Fibroblast of lung (primary cell): ENCODE results near the gene PLD1.

Experiments
- EZH2 ChIP-seq: IDR thresholded peaks from 2 replicates; pipeline ENCODE4 v1.5.1; 2012; ENCODE audit warnings: low read length, control low read depth, mild to moderate bottlenecking; ENCODE audit errors: missing control alignments
- TF ChIP-seq, protein P1 (sequence below), 2 donors: IDR thresholded peaks in 1 of 2; conservative IDR thresholded peaks in 1 of 2; 1 replicate in 1 of 2; 2 replicates in 1 of 2; pipeline ENCODE4 v1.5.1; 2011 to 2012; ENCODE audit warnings: low read length in 2 of 2, control low read depth in 1 of 2, inconsistent platforms in 1 of 2, low read depth in 1 of 2, mild to moderate bottlenecking in 1 of 2

DNA sequence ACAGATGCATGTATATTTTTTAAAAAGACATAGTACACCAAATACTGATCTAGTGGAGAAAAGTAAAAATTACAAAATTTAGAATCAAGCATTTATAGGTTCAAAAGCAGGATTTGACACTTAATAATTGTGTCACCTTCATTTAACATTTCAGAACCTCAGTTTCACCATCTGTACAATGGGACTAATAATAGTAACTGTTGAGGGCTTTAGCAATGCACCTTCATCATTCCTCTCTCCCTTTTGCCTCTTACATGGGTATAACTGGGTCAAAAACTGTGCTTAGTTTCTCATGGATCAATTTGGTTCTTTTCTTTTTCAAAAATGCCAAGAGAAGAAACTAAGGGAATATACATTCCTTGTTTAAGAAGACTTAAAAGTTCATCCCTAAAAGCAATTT lies 27.4 kb upstream of the PLD1 start:
- TF ChIP-seq, protein P1, sequence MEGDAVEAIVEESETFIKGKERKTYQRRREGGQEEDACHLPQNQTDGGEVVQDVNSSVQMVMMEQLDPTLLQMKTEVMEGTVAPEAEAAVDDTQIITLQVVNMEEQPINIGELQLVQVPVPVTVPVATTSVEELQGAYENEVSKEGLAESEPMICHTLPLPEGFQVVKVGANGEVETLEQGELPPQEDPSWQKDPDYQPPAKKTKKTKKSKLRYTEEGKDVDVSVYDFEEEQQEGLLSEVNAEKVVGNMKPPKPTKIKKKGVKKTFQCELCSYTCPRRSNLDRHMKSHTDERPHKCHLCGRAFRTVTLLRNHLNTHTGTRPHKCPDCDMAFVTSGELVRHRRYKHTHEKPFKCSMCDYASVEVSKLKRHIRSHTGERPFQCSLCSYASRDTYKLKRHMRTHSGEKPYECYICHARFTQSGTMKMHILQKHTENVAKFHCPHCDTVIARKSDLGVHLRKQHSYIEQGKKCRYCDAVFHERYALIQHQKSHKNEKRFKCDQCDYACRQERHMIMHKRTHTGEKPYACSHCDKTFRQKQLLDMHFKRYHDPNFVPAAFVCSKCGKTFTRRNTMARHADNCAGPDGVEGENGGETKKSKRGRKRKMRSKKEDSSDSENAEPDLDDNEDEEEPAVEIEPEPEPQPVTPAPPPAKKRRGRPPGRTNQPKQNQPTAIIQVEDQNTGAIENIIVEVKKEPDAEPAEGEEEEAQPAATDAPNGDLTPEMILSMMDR (conservative IDR thresholded peaks at IDR 0.05 in 1 of 2, IDR thresholded peaks at IDR 0.05 in 1 of 2; ENCODE audit: low read depth in 1 of 2, low read length in 2 of 2): no peak
- no peak for TF ChIP-seq EZH2
